ENCODE measurements around the gene DNAH9.

The DNAH9 gene

GRCh38 chr17:11795906-11796305 lies 197.6 kb downstream of the DNAH9 start:
- ChIA-PET CTCF (no interaction called here), POLR2A (no interaction called here)
- no peak for DNase-seq (ENCODE audit: low read depth, low spot score)
- no peak overlapping the region for H3K4me3 ChIP-seq (ENCODE audit: low read depth, low read length)
- no peak for TF ChIP-seq CTCF (IDR thresholded peaks at IDR 0.05; ENCODE audit: insufficient read depth, low read length, missing control alignments)

- no peak for DNase-seq (ENCODE audit: low read depth, low spot score)
- CTCF ChIA-PET = no interaction called here
- TF ChIP-seq CTCF (IDR thresholded peaks at IDR 0.05; ENCODE audit: insufficient read depth, low read length, missing control alignments) = no peak
- POLR2A ChIA-PET = no interaction called here
- H3K4me3 ChIP-seq (ENCODE audit: low read depth, low read length) = no peak overlapping the region
Measured at GRCh38 chr17:11797803-11798202, 199.5 kb downstream of the DNAH9 start.

GRCh38 chr17:11803231-11803969 lies 205.1 kb downstream of the DNAH9 start:
- no peak for DNase-seq (ENCODE audit: low read depth, low spot score)
- H3K4me3 ChIP-seq (ENCODE audit: low read depth, low read length) = no peak overlapping the region
- POLR2A ChIA-PET = no interaction called here
- CTCF ChIA-PET = no interaction called here
- TF ChIP-seq CTCF (IDR thresholded peaks at IDR 0.05; ENCODE audit: insufficient read depth, low read length, missing control alignments) = no peak

GRCh38 chr17:11805138-11805537 lies 206.9 kb downstream of the DNAH9 start:
- DNase-seq (ENCODE audit: low read depth, low spot score) = no peak
- POLR2A ChIA-PET = no interaction called here
- CTCF ChIA-PET = no interaction called here
- no peak overlapping the region for H3K4me3 ChIP-seq (ENCODE audit: low read depth, low read length)
- TF ChIP-seq CTCF (IDR thresholded peaks at IDR 0.05; ENCODE audit: insufficient read depth, low read length, missing control alignments) = no peak

GRCh38 chr17:11805952-11806351 lies 207.7 kb downstream of the DNAH9 start:
- no peak for TF ChIP-seq CTCF (IDR thresholded peaks at IDR 0.05; ENCODE audit: insufficient read depth, low read length, missing control alignments)
- ChIA-PET CTCF (no interaction called here), POLR2A (no interaction called here)
- H3K4me3 ChIP-seq (ENCODE audit: low read depth, low read length) = no peak overlapping the region
- no peak for DNase-seq (ENCODE audit: low read depth, low spot score)

GRCh38 chr17:11807606-11808005 lies 209.3 kb downstream of the DNAH9 start:
- CTCF ChIA-PET = no interaction called here
- no peak for DNase-seq (ENCODE audit: low read depth, low spot score)
- no peak for TF ChIP-seq CTCF (IDR thresholded peaks at IDR 0.05; ENCODE audit: insufficient read depth, low read length, missing control alignments)
- H3K4me3 ChIP-seq (ENCODE audit: low read depth, low read length) = no peak overlapping the region
- POLR2A ChIA-PET = no interaction called here
